ENCODE data around the gene IRAK2.

GRCh38 chr3:10116138-10116460, 48.6 kb upstream of the IRAK2 start:
- TF ChIP-seq CTCF (IDR thresholded peaks at IDR 0.05; ENCODE audit: low read length): no peak
- no peak for TF ChIP-seq EZH2 (IDR thresholded peaks at IDR 0.05; ENCODE audit: borderline replicate concordance, low read length)

Data from OCI-LY1 (cell line).